GM18507 (cell line): Measurements from ENCODE around the gene MGRN1.

ENCODE experiments used
- DNase-seq: peaks from one replicate; pipeline ENCODE4 v3.0.0; 2011; ENCODE audit warnings: low read depth; ENCODE audit not compliant: insufficient read length; ENCODE audit errors: extremely low spot score
- FAIRE-seq: peaks from 2 replicates; lab custom pipeline; 2011; peaks lifted over from hg19 to GRCh38; lab: Jason Lieb, UNC

MGRN1 gene

DNA sequence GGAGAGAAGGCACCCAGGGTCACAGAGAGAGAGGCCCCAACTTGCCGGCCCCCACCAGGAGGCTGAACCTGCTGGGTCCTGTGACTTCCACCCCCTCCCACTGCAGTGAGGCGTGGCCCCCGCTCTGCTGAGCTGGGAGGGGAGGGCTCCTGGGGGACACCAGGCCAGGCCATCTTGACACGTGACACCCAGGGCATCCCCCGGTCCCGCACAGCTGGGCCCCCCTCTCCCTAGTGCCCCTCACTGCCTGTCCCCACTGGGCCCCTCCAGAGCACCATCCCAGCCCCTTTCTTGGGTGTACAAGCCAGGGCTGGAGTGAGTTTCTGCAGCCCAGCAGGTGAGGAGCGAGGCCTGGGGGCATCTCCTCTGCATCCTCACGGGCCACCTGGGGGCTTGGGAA lies 22.3 kb upstream of the MGRN1 start:
- DNase-seq (no peak), FAIRE-seq (no peak)

GRCh38 chr16:4603624-4604170 lies 20.9 kb upstream of the MGRN1 start:
- DNase-seq (no peak), FAIRE-seq (no peak)

- DNase-seq (no peak), FAIRE-seq (no peak)
Measured at GRCh38 chr16:4604401-4604800, 20.2 kb upstream of the MGRN1 start.

DNA sequence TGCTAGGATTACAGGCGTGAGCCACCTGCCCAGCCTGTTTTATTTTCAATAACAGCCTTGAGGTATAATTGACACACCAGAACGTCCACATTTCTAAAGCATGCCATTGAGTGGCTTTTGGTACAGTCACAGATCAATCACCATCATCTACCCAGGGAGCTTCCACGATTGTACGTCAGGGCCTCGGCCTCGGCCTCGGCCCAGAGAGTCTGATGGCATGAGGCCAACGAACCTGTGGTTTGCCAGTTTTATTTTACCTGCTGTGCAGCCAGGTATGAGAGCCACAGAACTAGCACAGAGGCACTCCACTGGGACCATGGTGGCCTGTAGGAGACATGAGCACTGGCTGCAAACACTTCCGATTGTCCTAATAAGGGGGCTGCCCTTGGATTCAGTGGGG lies 18.3 kb upstream of the MGRN1 start:
- DNase-seq: no peak

DNA sequence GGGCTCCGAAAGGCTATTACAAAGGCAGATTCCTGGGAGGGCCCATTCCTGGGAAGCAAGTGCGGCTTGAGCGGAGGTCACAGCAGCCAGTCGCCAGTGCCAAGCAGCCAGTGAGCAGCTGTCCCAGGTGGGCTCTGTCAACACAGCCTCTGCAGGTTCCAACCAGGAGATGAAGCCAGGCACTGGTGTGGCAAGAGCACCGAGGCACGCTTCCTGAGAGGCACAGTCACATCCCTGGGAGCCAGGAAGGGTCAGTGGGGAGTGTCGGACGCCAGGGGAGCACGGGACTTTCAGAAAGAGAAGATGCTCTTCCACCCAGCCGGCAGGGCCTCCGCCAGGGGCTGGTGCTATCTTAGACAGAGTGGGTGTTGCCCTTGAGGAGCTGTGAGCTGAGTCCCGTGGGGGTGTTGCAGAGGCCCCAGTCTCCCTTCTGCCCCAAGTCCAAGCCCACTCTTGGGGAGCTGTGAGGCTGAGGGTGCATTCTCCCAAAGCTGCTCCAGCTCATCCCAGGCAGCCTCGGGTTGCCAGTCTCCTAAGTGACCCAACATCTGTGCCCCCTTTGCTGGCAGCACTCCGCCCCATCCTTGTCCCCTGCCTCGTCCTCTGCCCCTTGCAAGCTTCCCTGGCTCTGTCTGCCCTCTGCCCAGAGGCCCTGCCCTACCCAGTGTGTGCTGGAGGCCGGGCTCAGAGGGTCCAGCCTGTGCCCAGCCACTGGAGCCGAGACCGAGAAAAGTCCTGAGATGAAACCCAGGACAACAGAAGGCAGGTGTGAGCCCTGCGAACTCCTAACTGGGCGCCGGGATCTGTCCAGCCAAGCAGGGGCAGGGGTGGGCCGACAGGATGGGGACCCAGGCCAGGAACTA lies 16.6 kb upstream of the MGRN1 start:
- FAIRE-seq (no peak), DNase-seq (no peak)

More for the DNA sequence above, 18.3 kb upstream of the MGRN1 start:
- FAIRE-seq: no peak

GRCh38 chr16:4608704-4608980 lies 16.0 kb upstream of the MGRN1 start:
- no peak for FAIRE-seq
- no peak for DNase-seq

- DNase-seq: no peak
- no peak for FAIRE-seq
Measured at GRCh38 chr16:4609200-4610010, 15.2 kb upstream of the MGRN1 start.

DNA sequence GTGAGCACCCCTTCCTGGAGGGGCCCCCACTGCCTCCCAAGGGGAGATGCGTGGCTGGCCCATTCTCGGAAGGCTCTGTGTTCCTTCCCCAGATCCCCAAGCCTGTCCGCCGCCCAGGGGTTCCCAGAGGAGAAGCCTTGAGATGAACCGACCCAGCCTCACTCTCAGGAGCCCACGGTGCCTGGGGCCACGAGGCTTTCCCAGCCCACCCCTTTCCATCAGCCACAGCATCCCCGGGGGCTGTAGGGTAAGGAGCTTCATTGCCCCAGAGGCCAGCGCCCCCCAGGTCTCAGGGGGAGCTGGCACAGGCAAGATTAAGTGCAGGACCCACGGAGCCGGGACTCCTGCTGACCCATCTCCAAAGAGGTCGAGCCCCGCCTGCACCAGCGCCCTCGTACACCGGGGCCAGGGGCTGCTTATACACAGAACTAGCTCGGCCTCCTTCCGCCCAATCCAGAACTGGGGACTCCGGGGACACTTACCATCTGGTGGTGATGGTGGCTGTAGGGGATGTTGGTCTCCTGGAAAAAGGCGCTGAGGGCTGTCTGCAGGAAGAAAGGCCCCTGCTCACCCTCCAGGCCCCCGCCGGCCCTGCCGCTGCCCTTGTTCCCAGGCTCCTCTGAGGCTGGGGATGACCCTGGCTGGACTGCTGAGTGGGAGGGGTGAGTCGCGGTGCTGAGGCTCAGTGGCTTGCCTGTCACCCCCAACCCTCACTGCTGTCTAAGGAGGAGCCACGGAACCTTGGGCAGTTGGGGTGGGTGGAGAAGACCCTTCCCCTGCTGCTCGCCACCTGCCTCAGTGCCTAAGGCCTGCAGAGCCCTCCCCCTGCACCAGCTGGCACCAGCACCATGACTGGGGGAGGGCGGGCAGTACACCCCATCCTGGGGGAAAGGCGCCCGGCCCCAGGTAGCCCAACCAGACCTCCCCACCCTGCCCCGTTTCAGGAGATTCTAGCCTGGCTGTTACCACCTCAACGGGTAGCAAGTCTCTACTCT lies 14.3 kb upstream of the MGRN1 start:
- no peak for DNase-seq
- no peak for FAIRE-seq

DNA sequence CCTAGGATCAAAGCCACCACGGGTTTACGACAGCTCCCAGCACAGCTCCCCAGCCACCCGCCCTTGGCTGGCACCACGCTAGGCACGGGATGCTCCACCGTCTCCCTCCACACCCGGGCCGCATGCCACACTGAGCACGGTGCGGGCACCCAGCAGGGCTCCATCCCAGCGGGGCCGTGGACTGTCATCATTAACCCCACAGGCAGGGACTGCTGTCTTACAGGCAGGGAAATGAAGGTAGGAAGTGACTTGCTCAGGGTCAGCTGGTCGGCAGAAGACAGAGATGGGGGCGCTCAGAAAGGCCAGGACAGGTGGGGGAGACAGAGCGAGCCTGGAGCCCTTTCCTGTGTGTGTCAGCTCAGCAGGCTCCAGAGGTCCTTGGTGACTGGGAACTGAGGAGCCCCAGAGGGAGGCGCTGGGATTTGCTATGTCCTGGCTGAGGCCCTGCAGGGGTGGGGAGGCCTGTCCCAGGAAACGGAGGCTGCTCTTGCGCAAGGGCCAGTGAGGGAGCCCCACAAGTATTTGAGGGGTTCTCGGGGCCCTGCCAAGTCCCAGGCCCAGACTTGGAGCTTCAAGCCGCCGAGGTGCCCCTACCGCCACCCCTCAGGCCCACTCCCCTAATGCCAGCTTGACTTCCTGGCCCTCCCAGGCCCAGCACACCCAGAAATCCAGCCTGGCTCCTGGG lies 13.1 kb upstream of the MGRN1 start:
- no peak for FAIRE-seq

GRCh38 chr16:4612474-4612931 lies 12.1 kb upstream of the MGRN1 start:
- DNase-seq: no peak
- no peak for FAIRE-seq

More for the DNA sequence above, 13.1 kb upstream of the MGRN1 start:
- no peak for DNase-seq

GRCh38 chr16:4612977-4613635 lies 11.5 kb upstream of the MGRN1 start:
- DNase-seq (no peak), FAIRE-seq (no peak)

DNA sequence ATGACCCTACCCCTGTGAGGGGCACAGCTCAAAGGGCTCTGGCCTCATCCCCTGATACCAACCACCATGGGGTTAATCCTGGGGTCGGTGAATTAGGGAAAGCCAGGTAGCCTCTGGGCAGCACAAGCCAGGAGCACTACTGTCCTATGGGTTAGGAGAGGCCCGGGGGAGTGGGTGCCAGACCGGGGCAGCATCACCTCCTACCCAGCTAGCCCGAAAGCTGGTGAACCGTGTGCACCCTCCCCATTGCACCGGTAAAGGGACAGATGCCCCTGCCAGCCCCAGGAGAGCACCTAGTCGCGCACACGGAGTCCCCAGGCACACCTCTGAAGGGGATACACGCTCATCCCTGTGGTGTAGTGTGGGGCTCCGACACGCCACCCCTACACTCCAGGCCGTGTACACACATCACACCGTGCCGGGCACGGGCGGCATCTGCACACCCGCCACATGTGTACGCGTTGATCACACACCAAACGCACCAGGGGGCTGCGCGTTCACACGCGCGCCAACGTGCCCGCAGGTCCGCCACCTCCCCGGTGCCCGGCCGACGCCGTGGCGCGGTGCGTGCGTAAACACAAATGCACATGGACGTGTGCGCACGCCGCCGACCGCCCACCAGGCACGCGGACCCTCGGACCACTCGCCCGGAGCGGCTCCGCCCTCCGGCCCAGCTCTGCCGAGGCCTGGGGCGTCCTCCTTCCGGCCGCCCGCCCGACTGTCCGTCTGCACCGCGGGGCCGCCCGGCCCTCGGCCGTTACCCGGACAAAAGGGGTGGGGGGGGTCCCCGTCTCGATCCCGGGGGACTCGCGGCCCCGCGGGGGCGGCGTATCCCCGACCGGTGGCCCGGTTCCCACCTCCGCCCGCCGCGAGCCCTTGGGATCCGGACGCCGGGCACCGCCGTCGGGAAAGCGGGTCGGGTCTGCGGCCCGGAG lies 10.7 kb upstream of the MGRN1 start:
- no peak for FAIRE-seq
- no peak for DNase-seq

- DNase-seq (peak; percentile 81), FAIRE-seq (peak; percentile 95)
Measured at GRCh38 chr16:4614571-4615383, 9.8 kb upstream of the MGRN1 start, which contains the start of gene UBALD1. Gene UBALD1 (minus strand): TSS chr16:4614888. CDS start chr16:4614797, 91 bp downstream.

DNA sequence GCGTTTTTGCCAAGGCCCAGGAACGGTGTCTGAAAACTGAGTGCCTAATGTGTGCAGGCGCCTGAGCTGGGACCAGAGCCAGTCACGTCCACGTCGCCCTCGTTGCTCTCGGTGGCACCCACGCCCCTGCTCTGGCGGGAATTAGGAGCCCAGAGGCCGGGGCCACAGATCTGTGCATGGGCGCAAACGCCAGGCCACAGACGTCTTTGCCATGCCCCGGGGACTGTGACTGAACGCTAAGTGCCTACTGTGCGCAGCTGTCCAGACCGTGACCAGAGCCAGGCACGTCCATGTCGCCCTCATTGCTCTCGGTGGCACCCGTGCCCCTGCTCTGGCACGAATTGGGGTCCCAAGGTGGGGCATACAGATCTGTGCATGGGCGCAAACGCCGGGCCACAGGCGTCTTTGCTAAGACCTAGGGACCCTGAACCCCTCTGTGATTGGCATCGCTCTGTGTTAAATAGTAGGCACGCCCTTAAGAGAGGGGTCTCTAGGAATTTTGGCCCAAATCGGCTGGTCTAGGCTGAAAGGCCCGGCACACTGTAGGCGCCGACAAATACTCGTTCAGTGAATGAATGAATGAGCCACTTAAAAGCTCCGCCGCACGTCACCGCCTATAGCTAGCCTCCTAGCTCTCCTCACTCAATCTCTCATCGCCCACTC lies 9.1 kb upstream of the MGRN1 start:
- FAIRE-seq: no peak
- no peak for DNase-seq

GRCh38 chr16:4616047-4616811 lies 8.4 kb upstream of the MGRN1 start:
- peak; percentile 99 for FAIRE-seq
- DNase-seq: peak; percentile 93
